Pancreas (tissue), 10 donors: ENCODE measurements around the gene PNMA8C. TPM values are rescaled to one million over a fixed set of nuclear protein-coding genes. Genes with fewer than 3 reads are reported as not detected.

Experiments used
- ATAC-seq, 4 donors: fragments of 200-7000 bp; cut with Tn5 transposase; one replicate each; pipeline versions ENCODE4 v1.8.0 to v1.9.1; 2020; ENCODE audit warnings: mild to moderate bottlenecking in 4 of 4, moderate library complexity in 4 of 4
- DNase-seq, 6 donors: peaks; one replicate each; pipeline ENCODE4 v3.0.0-alpha.2; 2020
- FAIRE-seq: peaks from 2 replicates; lab custom pipeline; 2012; peaks lifted over from hg19 to GRCh38; lab: Jason Lieb, UNC
- H3K27ac ChIP-seq, 4 donors: fragments of 200-600 bp; sonication (generic); 1 replicate in 3 of 4; 2 replicates in 1 of 4; pipeline versions ENCODE4 v1.5.0 to v1.8.0; 2020
- H3K27me3 ChIP-seq, 4 donors: fragments of 200-600 bp; one replicate each; pipeline ENCODE4 v1.8.0; 2021
- H3K36me3 ChIP-seq, 3 donors: fragments of 200-600 bp; sonication (generic) in 1 of 3; one replicate each; pipeline versions ENCODE4 v1.5.0 to v1.8.0; 2020 to 2021
- H3K4me1 ChIP-seq, 3 donors: fragments of 200-600 bp; one replicate each; pipeline ENCODE4 v1.8.0; 2021
- H3K4me3 ChIP-seq, 4 donors: fragments of 200-600 bp; sonication (generic) in 2 of 4; one replicate each; pipeline versions ENCODE4 v1.5.0 to v1.8.0; 2020 to 2021
- H3K9me3 ChIP-seq, 4 donors: fragments of 200-600 bp; one replicate each; pipeline ENCODE4 v1.8.0; 2021
- CTCF ChIP-seq, 4 donors: fragments of 200-600 bp; sonication (generic) in 3 of 4; IDR thresholded peaks; one replicate each; pipeline versions ENCODE4 v1.5.0 to v1.8.0; 2021; ENCODE audit warnings: antibody characterized with exemption in 4 of 4
- WGBS, 2 donors: extraction: QIAGEN DNeasy Blood & Tissue Kit; methylation state at CpG; one replicate each; pipeline ENCODE4 v1.1.7; 2013; 5-methylcytosine and 5-hydroxymethylcytosine counted together
- intact Hi-C, 3 donors: fragments of 100-400 bp; cut with DNase I; formaldehyde crosslinking; loops; one replicate each; pipeline versions ENCODE4 v1.11.1 to v1.14.2; 2022
- polyA plus RNA-seq, 2 donors: library from polyadenylated mRNA; stranded (reverse); fragments of 200-250 nt; gene quantifications; one replicate each; pipeline ENCODE4 v1.2.3, GENCODE V29; 2013
- total RNA-seq, 6 donors: library from RNA; stranded (reverse); fragmentation: NEBNext Ultra II Directional in 4 of 6; extraction: Animal tissue kit (Norgen Biotek cat#: 25700) in 4 of 6; gene quantifications; one replicate each; pipeline versions ENCODE4 v1.2.1 to v1.2.4, GENCODE V29; 2021 to 2023
- donor health status: healthy with polysubstance abuse.
- donor health status: DM: no; HTN: no; CAD: no; lungs with moderate emphysema.
- donor health status: DM: no; HTN: no; CAD: no.
- donor health status: control.
- donor health status: control.
- donor health status: Bipolar disorder and iron deficiency.
- donor health status: DM: yes; HTN: yes; CAD: no.
- donor health status: DM: no; HTN: no; CAD: no.
- donor health status: DM: no; HTN: no; CAD: no.
- donor health status: DM: yes; HTN: yes; CAD: no.

The PNMA8C gene
- total and polyA plus RNA-seq, 8 donors, result 0.08 to 0.61 (median 0.14) TPM; not detected in 2

- Histone ChIP-seq H3K36me3 (peaks cover 4 to 26% (median 22%) of the 10 kb centered on the region in 3 donors), H3K27ac (no peak overlapping the region), H3K9me3 (no peaks in the 10 kb centered on the region), H3K27me3 (no peaks in the 10 kb centered on the region), H3K4me3 (no peak overlapping the region), H3K4me1 (no peaks in the 10 kb centered on the region)
- TF ChIP-seq CTCF (IDR thresholded peaks at IDR 0.05), result no peak
- DNase-seq (peak in 2 of 6 donors; percentile 43 to 64), FAIRE-seq (no peak), ATAC-seq (no peak)
- intact Hi-C loops, result no loop called here
- 93% methylated on average over 23 to 25 of the region's 25 CpGs for WGBS, 2 donors
These were observed 40.2 kb downstream of the PNMA8C start for GRCh38 chr19:46388311-46389095.

- peaks cover 4 to 30% (median 22%) of the 10 kb centered on the region in 3 donors for H3K36me3 ChIP-seq
These were observed 41.0 kb downstream of the PNMA8C start for GRCh38 chr19:46387713-46388130.

GRCh38 chr19:46386996-46387712, 41.6 kb downstream of the PNMA8C start:
- Histone ChIP-seq H3K4me3 (no peak overlapping the region), H3K9me3 (no peaks in the 10 kb centered on the region), H3K27ac (no peak overlapping the region), H3K27me3 (no peaks in the 10 kb centered on the region), H3K36me3 (peaks cover 4 to 36% (median 22%) of the 10 kb centered on the region in 3 donors), H3K4me1 (no peaks in the 10 kb centered on the region)
- DNase-seq, result peak in 1 of 6 donors; percentile 49
- intact Hi-C loops, result no loop called here
- no peak for FAIRE-seq
- WGBS, 2 donors, result 94% methylated on average over 30 of the region's 30 CpGs
- no peak for TF ChIP-seq CTCF (IDR thresholded peaks at IDR 0.05)
- ATAC-seq, result no peak

More at GRCh38 chr19:46387713-46388130, 41.0 kb downstream of the PNMA8C start:
- DNase-seq, result peak in 1 of 6 donors; percentile 30
- Histone ChIP-seq H3K27me3 (no peaks in the 10 kb centered on the region), H3K4me3 (no peak overlapping the region), H3K9me3 (no peaks in the 10 kb centered on the region), H3K4me1 (no peaks in the 10 kb centered on the region), H3K27ac (no peak overlapping the region)
- intact Hi-C loops, result no loop called here
- no peak for ATAC-seq
- no peak for TF ChIP-seq CTCF (IDR thresholded peaks at IDR 0.05)
- FAIRE-seq, result no peak
- 95 to 96% methylated on average over 10 of the region's 10 CpGs for WGBS, 2 donors

- Histone ChIP-seq H3K36me3 (peaks cover 4 to 35% (median 19%) of the 10 kb centered on the region in 3 donors), H3K27me3 (no peaks in the 10 kb centered on the region), H3K9me3 (no peaks in the 10 kb centered on the region), H3K4me3 (no peak overlapping the region), H3K4me1 (no peaks in the 10 kb centered on the region), H3K27ac (no peak overlapping the region)
- peak in 2 of 6 donors; percentile 36 to 57 for DNase-seq
- WGBS, 2 donors, result 89 to 94% methylated on average over 8 to 10 of the region's 10 CpGs
- no peak for ATAC-seq
- intact Hi-C loops, result no loop called here
- no peak for TF ChIP-seq CTCF (IDR thresholded peaks at IDR 0.05)
- FAIRE-seq, result no peak
These were observed 42.6 kb downstream of the PNMA8C start for GRCh38 chr19:46386151-46386550.
